Upper lobe of left lung (tissue), 4 donors: ENCODE data around the gene TMEM171.

ENCODE experiments used
- CTCF ChIP-seq, 6 experiments: fragments of 450-650 bp in 4 of 6; fragments of 200-600 bp in 2 of 6; sonication (generic) in 2 of 6; IDR thresholded peaks; one replicate each; pipeline ENCODE4 v1.5.1; 2016 to 2019; ENCODE audit warnings: antibody characterized with exemption in 6 of 6
- POLR2A ChIP-seq, 4 donors: fragments of 450-650 bp; IDR thresholded peaks; one replicate each; pipeline ENCODE4 v1.5.1; 2016 to 2017; ENCODE audit warnings: antibody characterized with exemption in 4 of 4, mild to moderate bottlenecking in 2 of 4

- TF ChIP-seq CTCF (IDR thresholded peaks at IDR 0.05) (no peak), POLR2A (IDR thresholded peaks at IDR 0.05) (no peak)
Measured at GRCh38 chr5:73136055-73136562, 15.7 kb downstream of the TMEM171 start.
